GM15510 (cell line): ENCODE data around the gene NLRP9.

Experiments
- POLR2A ChIP-seq: IDR thresholded peaks from 3 replicates; pipeline ENCODE4 v1.6.1; 2011; ENCODE audit warnings: borderline replicate concordance; ENCODE audit not compliant: insufficient read length; ENCODE audit errors: extremely low read depth

NLRP9 gene

GRCh38 chr19:55681131-55682092 lies 56.8 kb downstream of the NLRP9 start:
- TF ChIP-seq POLR2A = no peak

GRCh38 chr19:55680339-55681130 lies 57.7 kb downstream of the NLRP9 start:
- TF ChIP-seq POLR2A = no peak

GRCh38 chr19:55679343-55680257 lies 58.6 kb downstream of the NLRP9 start:
- no peak for TF ChIP-seq POLR2A

GRCh38 chr19:55678121-55678671 lies 60.0 kb downstream of the NLRP9 start:
- no peak for TF ChIP-seq POLR2A

- TF ChIP-seq POLR2A = no peak
These were observed 60.6 kb downstream of the NLRP9 start for GRCh38 chr19:55677572-55678028.

GRCh38 chr19:55676889-55677505 lies 61.2 kb downstream of the NLRP9 start:
- no peak for TF ChIP-seq POLR2A

- no peak for TF ChIP-seq POLR2A
These were observed 61.8 kb downstream of the NLRP9 start for GRCh38 chr19:55676383-55676782.

- TF ChIP-seq POLR2A = no peak
These were observed 62.4 kb downstream of the NLRP9 start for GRCh38 chr19:55675661-55676354.

- TF ChIP-seq POLR2A = peak; percentile 61
These were observed 63.2 kb downstream of the NLRP9 start, which contains the start of gene EPN1 for GRCh38 chr19:55674841-55675660. Gene EPN1 (plus strand): TSS chr19:55675226. CDS start chr19:55678628, 3,402 bp downstream.

- TF ChIP-seq POLR2A = no peak
These were observed 63.8 kb downstream of the NLRP9 start for GRCh38 chr19:55674459-55674840.

- no peak for TF ChIP-seq POLR2A
These were observed 64.3 kb downstream of the NLRP9 start for GRCh38 chr19:55673889-55674288.

GRCh38 chr19:55673465-55673864 lies 64.7 kb downstream of the NLRP9 start:
- no peak for TF ChIP-seq POLR2A
